AG09309 (cell line): Measurements from ENCODE around the gene NRF1.

ENCODE experiments used
- DNase-seq: peaks from one replicate; pipeline ENCODE4 v3.0.0-alpha.2; 2010; ENCODE audit warnings: low read depth
- H3K4me3 ChIP-seq: 2 replicates; pipeline ENCODE4 v1.5.1; 2011; ENCODE audit warnings: mild to moderate bottlenecking, low read depth, low read length, moderate library complexity; ENCODE audit not compliant: control insufficient read depth
- TF ChIP-seq, protein P1 (sequence below): IDR thresholded peaks from 2 replicates; pipeline ENCODE4 v1.5.1; 2011; ENCODE audit warnings: mild to moderate bottlenecking, low read depth, low read length, inconsistent platforms; ENCODE audit not compliant: insufficient read depth, control insufficient read depth; ENCODE audit errors: missing control alignments

NRF1 gene

DNA sequence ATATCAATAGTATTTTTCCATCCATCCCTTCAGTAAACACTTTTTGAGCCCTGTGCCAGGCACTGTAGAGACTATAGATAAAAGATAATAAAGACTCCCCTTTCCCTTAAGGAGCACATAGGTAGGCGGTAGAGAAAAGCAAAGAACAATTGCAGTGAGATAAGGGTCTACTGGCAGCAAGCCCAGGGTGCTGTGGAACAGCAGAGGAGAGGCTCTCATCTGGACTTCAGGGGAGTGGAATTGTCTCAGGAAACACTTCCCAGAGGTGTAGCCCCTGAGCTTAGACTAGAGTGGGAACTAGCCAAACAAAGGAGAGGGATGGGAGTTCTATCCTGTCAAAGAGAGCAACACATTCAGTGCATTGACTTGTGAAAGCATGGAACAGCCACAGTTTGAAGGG is 102.0 kb downstream of the NRF1 start:
- TF ChIP-seq, protein P1, sequence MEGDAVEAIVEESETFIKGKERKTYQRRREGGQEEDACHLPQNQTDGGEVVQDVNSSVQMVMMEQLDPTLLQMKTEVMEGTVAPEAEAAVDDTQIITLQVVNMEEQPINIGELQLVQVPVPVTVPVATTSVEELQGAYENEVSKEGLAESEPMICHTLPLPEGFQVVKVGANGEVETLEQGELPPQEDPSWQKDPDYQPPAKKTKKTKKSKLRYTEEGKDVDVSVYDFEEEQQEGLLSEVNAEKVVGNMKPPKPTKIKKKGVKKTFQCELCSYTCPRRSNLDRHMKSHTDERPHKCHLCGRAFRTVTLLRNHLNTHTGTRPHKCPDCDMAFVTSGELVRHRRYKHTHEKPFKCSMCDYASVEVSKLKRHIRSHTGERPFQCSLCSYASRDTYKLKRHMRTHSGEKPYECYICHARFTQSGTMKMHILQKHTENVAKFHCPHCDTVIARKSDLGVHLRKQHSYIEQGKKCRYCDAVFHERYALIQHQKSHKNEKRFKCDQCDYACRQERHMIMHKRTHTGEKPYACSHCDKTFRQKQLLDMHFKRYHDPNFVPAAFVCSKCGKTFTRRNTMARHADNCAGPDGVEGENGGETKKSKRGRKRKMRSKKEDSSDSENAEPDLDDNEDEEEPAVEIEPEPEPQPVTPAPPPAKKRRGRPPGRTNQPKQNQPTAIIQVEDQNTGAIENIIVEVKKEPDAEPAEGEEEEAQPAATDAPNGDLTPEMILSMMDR, result no peak
- DNase-seq, result no peak
- H3K4me3 ChIP-seq, result no peak overlapping the region

DNA sequence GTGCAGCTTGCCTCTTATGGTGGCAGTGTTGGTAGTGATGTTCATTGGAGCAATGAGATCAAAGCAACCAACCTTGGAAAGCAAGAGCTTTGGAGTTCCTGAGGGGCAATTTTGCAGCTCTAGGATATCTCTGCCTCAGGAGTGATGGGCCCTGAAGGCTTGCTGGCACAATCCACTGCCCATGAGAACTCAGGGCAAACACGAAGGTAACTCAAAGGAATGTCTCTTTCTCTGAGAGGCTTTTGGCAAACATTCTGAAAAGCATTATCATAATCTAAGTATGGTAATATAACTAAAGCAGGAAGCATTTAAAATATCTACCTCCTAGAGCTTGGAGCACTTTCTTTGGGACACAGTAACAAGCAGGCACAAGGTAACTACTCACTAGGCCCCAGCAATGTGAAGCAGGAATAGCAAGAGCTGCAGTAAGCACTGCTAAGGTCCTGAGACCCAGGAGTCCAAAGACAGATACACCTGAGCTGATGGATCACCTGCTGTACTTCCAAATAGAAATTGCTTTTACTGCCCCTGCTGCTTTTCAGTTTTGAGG is 103.1 kb downstream of the NRF1 start:
- DNase-seq, result no peak
- TF ChIP-seq, protein P1, result no peak
- H3K4me3 ChIP-seq, result no peak overlapping the region

DNA sequence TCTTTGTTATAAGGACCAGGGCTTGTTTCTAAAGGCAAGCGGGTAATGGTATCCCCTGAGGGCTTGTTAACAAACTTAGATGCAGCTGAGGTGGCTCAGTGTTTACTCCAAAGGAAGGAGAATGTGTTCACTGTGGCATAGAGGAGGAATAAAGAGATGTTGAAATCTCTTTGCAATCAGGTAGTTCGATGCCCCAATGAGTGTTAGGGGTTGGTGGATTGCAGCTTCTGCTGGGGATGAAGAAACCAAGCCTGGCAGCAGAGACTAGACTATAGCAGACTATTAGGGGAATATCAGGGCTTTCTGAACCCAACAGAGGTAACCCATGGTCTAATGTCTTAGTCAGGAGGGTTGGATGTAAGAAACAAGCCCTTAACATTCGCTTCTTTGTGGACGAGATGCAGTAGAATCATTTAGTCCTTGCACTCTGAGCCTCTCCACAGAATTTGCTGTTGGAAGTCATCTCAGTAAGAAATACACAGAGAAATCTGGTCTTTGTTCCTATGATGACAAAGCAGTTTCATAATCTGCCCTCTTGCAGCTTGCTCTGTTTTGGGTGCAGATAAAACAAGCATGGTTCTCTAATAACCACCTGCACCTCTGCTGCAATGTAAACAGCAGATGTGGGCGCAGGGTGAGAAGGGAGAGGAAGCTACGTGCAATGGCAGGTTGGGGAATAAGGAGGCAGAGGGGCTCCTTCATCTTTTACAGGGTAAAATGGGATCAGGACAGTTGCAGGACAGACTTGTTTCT is 108.6 kb downstream of the NRF1 start:
- no peak overlapping the region for H3K4me3 ChIP-seq
- TF ChIP-seq, protein P1, result no peak
- DNase-seq, result no peak

DNA sequence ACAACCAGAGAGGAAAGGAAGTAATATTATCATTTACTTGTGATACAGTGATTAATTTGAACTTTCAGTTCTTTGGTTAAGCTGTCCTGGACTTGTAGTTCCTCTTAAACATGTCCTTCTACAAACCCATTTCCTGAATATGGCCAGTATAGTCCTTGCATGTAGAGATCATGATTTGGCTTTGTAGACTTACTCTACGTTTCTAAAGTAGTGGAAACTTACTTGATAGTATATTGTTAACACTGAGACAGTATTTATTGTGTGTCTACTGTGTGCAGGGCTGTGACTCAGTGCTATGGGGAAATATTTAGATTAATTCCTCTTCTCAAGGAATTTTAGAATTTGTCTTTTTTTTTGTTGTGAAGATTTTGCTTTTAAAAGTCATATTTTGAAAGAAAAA is 109.5 kb downstream of the NRF1 start:
- H3K4me3 ChIP-seq, result no peak overlapping the region
- TF ChIP-seq, protein P1, result no peak
- no peak for DNase-seq

DNA sequence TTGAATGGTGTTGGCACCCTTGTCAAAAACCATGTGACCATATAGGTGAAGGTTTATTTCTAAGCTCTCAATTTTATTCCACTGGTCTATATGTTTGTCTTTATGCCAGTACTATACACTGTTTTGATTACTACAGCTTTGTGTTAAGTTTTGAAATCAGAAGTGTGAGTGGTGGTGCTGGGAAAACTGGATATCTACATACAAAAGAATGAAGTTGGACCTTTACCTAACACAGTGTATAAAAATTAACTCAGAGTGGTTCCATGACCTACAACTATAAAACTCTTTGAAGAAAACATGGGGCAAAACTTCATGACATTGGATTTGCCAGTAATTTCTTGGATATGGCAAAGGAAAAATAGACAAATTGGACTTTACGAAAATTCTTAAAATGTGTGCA is 112.2 kb downstream of the NRF1 start:
- TF ChIP-seq, protein P1, result no peak
- DNase-seq, result no peak

DNA sequence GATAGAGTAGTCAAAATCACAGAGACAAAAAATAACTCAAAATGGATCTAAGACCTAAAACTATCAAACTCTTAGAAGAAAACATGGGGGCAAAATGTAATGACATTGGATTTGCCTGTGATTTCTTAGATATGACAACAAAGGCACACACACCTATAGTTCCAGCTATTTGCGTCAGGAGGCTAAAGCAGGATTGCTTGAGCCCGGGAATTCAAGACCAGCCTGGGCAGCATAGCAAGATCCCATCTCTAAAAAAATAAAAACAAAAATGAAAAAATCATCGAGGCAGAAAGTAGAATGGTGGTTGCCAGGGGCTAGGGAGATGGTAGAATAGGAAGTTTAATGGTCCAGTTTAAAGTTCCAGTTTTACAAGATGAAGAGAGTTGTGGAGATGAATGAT is 113.3 kb downstream of the NRF1 start:
- TF ChIP-seq, protein P1, result no peak
- no peak for DNase-seq
- no peak overlapping the region for H3K4me3 ChIP-seq

More for the DNA sequence above, 112.2 kb downstream of the NRF1 start:
- H3K4me3 ChIP-seq, result no peak overlapping the region
